ENCODE measurements around the gene LAG3. TPM values are rescaled to one million over a fixed set of nuclear protein-coding genes. Genes with fewer than 3 reads are reported as not detected.

Gene LAG3
- polyA plus RNA-seq, 1 of the 3 experiments (the other 2 are of a cell fraction) = 0.72 TPM

- H3K27me3 ChIP-seq (ENCODE audit: insufficient read depth) = no peaks in the 10 kb centered on the region
- TF ChIP-seq, protein P1, sequence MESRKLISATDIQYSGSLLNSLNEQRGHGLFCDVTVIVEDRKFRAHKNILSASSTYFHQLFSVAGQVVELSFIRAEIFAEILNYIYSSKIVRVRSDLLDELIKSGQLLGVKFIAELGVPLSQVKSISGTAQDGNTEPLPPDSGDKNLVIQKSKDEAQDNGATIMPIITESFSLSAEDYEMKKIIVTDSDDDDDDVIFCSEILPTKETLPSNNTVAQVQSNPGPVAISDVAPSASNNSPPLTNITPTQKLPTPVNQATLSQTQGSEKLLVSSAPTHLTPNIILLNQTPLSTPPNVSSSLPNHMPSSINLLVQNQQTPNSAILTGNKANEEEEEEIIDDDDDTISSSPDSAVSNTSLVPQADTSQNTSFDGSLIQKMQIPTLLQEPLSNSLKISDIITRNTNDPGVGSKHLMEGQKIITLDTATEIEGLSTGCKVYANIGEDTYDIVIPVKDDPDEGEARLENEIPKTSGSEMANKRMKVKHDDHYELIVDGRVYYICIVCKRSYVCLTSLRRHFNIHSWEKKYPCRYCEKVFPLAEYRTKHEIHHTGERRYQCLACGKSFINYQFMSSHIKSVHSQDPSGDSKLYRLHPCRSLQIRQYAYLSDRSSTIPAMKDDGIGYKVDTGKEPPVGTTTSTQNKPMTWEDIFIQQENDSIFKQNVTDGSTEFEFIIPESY (IDR thresholded peaks at IDR 0.05; ENCODE audit: borderline replicate concordance, low read depth) = no peak
- TF ChIP-seq CTCF (IDR thresholded peaks at IDR 0.05) = no peak
- TF ChIP-seq RFX5 (IDR thresholded peaks at IDR 0.05; ENCODE audit: low read length) = no peak
- no peak for TF ChIP-seq RAD21 (IDR thresholded peaks at IDR 0.05; ENCODE audit: low read length)
- no peak for TF ChIP-seq YY1 (IDR thresholded peaks at IDR 0.05; ENCODE audit: low read depth)
- no peak for TF ChIP-seq GATA2 (CRISPR knock-in tag; IDR thresholded peaks at IDR 0.05)
- TF ChIP-seq NRF1 (IDR thresholded peaks at IDR 0.05; ENCODE audit: low read depth, low read length) = no peak
- TF ChIP-seq, protein P2, sequence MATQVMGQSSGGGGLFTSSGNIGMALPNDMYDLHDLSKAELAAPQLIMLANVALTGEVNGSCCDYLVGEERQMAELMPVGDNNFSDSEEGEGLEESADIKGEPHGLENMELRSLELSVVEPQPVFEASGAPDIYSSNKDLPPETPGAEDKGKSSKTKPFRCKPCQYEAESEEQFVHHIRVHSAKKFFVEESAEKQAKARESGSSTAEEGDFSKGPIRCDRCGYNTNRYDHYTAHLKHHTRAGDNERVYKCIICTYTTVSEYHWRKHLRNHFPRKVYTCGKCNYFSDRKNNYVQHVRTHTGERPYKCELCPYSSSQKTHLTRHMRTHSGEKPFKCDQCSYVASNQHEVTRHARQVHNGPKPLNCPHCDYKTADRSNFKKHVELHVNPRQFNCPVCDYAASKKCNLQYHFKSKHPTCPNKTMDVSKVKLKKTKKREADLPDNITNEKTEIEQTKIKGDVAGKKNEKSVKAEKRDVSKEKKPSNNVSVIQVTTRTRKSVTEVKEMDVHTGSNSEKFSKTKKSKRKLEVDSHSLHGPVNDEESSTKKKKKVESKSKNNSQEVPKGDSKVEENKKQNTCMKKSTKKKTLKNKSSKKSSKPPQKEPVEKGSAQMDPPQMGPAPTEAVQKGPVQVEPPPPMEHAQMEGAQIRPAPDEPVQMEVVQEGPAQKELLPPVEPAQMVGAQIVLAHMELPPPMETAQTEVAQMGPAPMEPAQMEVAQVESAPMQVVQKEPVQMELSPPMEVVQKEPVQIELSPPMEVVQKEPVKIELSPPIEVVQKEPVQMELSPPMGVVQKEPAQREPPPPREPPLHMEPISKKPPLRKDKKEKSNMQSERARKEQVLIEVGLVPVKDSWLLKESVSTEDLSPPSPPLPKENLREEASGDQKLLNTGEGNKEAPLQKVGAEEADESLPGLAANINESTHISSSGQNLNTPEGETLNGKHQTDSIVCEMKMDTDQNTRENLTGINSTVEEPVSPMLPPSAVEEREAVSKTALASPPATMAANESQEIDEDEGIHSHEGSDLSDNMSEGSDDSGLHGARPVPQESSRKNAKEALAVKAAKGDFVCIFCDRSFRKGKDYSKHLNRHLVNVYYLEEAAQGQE (IDR thresholded peaks at IDR 0.05; ENCODE audit: low read depth, low read length) = no peak
- no peak for TF ChIP-seq EZH2phosphoT487 (IDR thresholded peaks at IDR 0.05; ENCODE audit: borderline replicate concordance, low read depth)
- TF ChIP-seq TAF1 (IDR thresholded peaks at IDR 0.05; ENCODE audit: borderline replicate concordance, low read depth, low read length) = no peak
- no peak for TF ChIP-seq NFIC (IDR thresholded peaks at IDR 0.05; ENCODE audit: borderline replicate concordance)
- TF ChIP-seq FOXJ3 (CRISPR knock-in tag; IDR thresholded peaks at IDR 0.05) = no peak
- no peak for TF ChIP-seq EP300 (IDR thresholded peaks at IDR 0.05; ENCODE audit: borderline replicate concordance in 1 of 2, low read depth in 1 of 2, low read length in 1 of 2)
- no peak for TF ChIP-seq USF1 (IDR thresholded peaks at IDR 0.05; ENCODE audit: borderline replicate concordance, low read depth)
- TF ChIP-seq RCOR1 (IDR thresholded peaks at IDR 0.05; ENCODE audit: low read length) = no peak
- no peak for TF ChIP-seq RXRA (IDR thresholded peaks at IDR 0.05; ENCODE audit: borderline replicate concordance, low read depth)
- peaks cover 17 to 38% of the 10 kb centered on the region in 2 experiments; a peak in 3 of 4 replicates for H3K4me1 ChIP-seq (ENCODE audit: control insufficient read depth in 1 of 2, insufficient read depth in 2 of 2, low read depth in 1 of 2, low read length in 1 of 2)
- H3K9ac ChIP-seq = no peak overlapping the region
- peaks cover 17 to 20% of the 10 kb centered on the region in 2 experiments for H3K36me3 ChIP-seq (replicated peaks in 1 of 2; ENCODE audit: control insufficient read depth in 1 of 2, insufficient read depth in 2 of 2, low read length in 1 of 2)
- H3K9me2 ChIP-seq = no peaks in the 10 kb centered on the region
- peaks cover 40% of the 10 kb centered on the region for H4K20me1 ChIP-seq (ENCODE audit: insufficient read depth)
- POLR2A ChIA-PET = interaction anchor here (1.6 to 4.6 kb wide), 2 partner anchors 17 kb away, joined by 9 to 89 read pairs; partner anchors contain the start of gene MLF2
- WGBS (ENCODE audit: low lambda C conversion rate) = 84% methylated on average over 10 of the region's 12 CpGs
- no peak for DNase-seq
- H3F3A ChIP-seq (replicated peaks; ENCODE audit: insufficient read depth) = peaks cover 17% of the 10 kb centered on the region
- H3K27ac ChIP-seq (ENCODE audit: low read depth in 2 of 2, low read length in 1 of 2) = peak overlapping the region in 1 of 2 experiments; percentile 21; a peak in 2 of 4 replicates
- CTCF ChIA-PET = interaction anchor here (1.2 to 15.2 kb wide), 5 partner anchors 8 to 55 kb away, joined by 3 to 343 read pairs (median 6); partner anchors contain the start of gene MLF2
- H3K4me2 ChIP-seq = peak overlapping the region; percentile 96; the same call in 1 of the 2 replicates
- no peak overlapping the region for H2AFZ ChIP-seq (ENCODE audit: low read depth)
- H3K4me3 ChIP-seq (ENCODE audit: low read depth in 2 of 2, low read length in 1 of 2) = no peak overlapping the region
- H3K79me2 ChIP-seq (ENCODE audit: insufficient read depth) = peaks cover 40% of the 10 kb centered on the region
- no peaks in the 10 kb centered on the region for H3K9me3 ChIP-seq
These were observed 2.2 kb upstream of the LAG3 start for GRCh38 chr12:6770094-6770493.
